ENCODE results near the gene ACBD4.
"Not testable (repeated sequence)": the region's sequence is repeated elsewhere in the genome, so short reads cannot be mapped to it uniquely, and the experiment has no call there.

ACBD4 gene

DNA sequence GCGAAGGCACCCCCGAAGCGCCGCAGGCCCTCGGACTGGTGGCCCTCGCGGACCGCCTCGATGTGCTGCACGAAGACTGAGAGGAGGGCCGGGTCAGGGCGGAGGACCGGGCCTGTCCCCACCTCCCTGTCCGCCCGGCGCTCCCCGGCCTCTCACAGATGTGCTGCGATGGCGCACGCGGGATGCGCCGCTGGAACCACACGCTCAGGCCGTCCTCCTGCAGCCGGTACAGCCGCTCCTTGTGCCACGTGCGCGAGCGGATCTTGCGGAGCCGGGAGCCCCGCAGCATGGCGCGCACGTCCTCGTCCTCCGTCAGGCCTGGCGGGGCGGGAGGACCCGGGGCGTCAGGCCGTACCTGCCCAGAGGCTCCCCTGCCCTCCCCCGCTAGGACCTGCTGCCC is 14.4 kb upstream of the ACBD4 start:
- no peak for DNase-seq

DNA sequence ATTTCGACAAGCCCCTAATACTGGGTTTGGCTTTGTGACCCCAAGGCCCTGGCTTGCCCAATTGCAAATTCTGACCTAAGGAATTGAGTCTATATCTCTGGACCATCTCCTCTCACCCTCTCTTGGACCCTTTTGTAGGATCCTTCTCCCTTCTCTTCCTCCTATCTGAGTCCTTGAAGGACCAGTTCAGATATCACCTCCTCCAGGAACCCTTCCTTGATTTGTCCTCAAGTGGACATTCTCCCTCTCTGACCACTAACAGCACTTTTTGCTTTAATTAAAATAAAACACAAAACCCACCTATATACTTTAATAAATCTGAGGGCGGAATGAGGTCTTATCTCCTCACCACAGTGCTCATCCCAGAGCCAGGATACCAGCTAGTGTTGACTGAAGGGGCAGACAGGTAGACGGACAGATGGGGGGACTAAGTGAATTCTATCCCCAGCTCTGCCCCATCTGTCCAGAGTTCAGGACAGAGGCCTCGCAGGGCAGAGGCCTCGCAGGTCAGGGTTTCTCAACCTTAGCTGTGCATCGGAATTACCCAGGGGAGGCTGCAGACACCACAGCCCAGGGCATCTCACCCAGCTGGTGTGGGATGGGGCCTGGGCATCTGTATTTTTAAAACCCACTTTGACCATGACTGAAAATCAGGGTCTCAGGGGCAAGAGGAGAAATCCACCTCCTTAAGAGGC is 12.3 kb upstream of the ACBD4 start:
- no peak for DNase-seq

DNA sequence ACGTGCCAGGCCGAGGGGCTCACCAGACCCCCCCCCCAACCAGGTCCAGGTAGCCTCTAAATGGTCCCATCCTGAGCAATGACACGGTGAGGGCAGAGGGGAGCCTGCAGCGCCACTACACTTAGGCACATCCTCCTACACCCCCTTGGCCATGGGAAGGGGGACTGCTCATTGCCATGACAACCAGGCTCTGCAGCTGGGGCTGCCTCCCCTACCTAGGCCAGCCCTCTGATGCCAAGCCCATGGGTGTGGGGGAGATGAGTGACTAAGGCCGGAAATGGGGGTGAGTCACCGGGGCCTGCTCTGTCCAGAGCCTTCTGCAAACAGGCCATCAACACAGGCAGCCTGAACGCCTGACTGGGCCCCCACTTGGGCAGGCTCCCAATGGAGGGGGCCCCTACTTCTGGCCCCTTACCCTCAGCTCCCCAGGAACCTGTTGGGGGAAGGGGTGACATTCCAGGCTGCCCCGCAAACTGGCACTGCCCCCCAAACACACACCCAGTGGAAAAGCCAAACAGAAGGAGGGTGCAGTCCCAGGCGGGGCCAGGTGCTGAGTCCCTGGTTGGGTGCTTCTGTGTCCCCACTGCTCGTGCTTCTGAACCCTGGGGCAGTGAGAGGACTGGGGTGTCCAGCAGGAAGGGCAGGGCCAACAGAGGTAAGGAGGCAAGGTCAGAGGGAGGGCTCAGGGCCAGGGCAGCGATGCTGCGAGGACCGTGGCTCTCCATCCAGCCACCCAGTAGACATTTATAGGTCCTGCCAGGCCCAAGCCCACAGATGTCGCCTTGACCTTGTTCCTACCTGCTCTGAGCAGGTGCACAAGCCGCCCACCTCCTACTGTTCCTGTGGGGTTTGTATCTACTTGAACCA is 11.3 kb upstream of the ACBD4 start:
- peak; percentile 54 for DNase-seq

DNA sequence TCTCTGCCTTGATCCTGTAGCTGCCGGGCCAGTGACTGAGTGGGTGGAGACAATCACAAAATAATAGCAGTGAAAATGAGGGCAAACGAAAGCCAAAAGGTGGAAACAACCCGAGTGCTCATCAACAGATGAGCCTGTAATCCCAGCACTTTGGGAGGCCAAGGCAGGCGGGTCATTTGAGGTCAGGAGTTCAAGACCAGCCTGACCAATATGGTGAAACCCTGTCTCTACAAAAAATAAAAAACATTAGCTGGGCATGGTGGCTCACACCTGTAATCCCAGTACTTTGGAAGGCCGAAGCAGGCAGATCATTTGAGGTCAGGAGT is 10.7 kb upstream of the ACBD4 start:
- DNase-seq: not testable (repeated sequence)

DNA sequence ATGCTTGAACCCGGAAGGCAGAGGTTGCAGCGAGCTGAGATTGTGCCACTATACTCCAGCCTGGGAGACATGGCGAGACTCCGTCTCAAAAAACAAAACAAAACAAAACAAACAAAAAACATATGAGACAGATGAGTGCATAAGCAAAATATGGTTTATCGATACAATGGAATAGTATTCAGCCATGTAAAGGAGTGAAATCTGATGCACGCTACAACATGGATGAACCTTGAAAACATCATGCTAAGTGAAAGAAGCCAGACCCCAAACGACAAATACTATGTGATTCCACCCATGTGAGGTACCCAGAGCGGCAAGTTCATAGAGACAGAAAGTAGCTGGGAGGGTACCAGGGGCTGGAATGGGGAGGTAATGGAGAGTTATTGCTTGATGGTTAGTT is 10.0 kb upstream of the ACBD4 start:
- no peak for DNase-seq

DNA sequence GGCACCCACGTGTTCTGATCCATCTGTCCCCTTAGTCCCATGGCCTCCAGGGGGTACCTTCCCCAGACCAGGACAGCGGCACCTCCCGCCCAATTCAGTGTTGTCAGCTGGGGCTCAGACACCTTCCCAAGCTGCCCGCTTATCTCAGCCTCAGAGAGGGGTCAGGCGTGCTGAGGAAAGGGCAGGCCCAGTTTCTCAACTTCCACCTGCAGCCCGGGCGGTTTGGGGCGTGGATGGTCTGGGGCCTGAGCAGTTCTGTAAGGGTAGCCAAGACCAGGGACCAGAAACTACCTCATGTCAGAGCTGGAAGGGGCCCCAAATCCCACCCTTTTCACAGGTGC is 8.3 kb upstream of the ACBD4 start:
- no peak for DNase-seq

DNA sequence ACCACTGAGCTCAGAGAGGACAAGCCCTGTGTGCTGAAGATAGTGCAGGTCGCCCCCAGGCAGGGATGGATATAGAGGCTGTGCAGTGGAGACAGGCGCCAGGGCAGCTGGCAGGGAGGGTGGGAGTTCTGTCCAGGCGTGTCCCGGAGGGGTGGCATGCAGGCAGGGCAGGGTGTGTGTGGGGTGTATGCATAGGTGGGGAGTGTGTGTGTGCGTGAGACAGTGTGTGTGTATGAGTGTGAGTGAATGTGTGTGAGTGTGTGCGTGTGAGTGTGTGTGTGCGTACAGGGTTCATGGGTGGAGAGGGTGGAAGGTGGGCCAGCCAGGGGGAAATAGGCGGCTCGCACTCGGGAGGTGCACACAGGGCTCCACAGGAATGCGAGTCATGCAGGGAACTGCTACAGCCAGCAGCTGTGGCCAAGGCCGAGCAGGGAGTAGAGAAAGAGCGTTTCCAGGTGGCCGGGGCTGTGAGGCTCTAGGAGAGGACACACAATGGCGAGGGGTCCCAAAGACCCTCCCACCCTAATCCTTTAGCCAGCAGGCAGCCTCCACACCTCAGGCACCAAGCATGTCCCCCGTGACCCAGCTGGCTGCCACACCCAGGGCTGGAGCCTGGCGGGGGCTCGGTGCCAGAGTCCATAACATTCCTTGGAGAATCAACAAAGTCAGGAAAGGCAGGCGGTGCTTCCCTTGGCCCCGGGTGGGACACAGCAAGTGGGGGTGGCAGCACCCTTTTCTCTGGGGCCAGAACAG is 7.8 kb upstream of the ACBD4 start:
- DNase-seq: no peak

DNA sequence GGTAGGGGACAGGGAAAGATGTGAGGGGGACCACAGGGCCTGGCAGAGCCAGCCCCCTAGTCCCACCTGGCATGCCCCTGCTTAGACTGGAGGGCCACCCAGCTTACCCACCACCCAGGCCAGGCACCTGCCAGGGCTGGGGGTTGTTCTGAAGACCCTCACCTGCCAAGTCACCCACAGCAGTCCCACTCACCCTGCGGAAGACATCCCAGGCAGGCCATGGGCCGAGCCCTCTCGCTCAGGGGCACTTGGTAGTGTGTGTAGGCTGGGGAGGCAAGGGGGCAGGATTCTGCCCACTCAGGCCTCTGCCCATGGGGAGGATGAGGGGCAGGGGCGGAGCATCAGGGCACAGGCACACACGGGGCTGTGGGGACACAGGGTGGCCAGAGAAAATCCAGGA is 7.2 kb upstream of the ACBD4 start:
- no peak for DNase-seq

DNA sequence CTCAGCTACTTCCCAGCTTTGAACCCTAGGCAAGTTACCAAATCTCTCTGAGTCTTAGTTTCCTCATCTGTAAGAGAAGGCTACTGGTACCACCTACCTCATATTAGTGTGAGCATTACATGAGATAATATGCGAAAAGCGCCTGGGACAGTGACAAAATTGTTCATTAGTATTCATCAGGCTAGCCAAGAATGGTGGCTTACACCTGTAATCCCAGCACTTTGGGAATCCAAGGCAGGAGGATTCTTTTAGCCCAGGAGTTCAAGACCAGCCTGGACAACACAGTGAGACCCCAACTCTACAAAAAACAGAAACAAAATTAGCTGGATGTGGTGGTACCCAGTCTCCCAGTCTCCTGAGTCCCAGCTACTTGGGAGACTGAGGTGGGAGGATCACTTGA is 6.5 kb upstream of the ACBD4 start:
- no peak for DNase-seq

DNA sequence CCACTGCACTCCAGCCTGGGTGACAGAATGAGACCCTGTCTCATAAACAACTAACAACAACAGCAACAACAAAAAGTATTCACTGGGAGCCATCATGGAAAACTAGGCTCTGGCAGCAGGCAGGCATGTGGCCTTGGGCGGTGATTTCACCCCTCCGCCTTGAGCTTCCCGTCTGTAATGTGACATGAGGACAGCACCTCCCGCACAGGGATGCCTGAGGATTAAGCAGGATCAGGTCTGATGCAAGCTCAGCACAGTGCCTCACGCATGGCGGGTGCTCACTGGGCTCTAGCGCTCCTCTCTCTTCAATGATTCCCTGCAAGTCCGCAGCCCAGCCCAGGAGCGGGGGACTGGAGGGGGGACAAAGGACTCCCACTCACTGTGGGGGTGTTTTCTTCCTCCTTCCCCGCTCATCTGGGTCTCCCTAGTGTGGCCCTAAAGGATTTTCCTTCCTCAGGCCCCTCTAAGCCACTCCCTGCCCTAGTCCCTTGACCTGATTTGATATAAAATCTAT is 6.0 kb upstream of the ACBD4 start:
- DNase-seq: no peak

DNA sequence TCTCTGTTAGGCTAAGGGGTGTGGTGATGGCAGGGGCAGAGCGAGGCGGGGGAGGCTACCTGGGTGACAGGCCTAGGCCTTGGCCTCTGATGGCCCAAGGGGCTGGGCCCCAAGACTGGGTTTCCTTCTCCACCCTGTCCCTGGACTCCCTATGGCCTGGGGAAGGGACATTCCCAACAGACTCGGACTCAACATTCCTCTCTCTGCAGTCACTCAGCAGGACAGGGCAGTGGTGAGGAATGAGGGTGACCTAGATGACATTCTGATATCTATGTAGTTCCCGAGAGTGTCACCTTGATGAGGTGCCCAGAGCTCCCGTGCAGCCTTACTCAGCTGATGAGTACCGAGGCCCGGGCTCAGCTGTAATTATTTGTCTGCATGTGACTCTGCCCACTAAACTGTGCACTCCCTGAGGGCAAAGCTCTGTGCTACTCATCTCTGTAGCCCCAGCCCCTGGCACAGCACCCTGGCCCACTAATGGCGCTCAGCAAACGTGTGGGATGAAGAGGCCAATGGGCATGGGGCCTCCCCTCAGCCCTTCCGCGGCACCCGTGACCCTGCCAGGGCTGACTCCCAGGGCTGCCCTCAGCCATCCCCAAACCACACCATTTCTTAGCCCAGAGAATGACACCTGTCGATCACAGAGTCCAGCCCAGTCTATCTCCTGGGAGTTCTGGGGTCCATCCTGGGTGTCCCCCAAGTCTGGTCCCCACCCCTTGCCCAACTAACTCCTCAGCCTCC is 5.4 kb upstream of the ACBD4 start:
- DNase-seq: no peak

DNA sequence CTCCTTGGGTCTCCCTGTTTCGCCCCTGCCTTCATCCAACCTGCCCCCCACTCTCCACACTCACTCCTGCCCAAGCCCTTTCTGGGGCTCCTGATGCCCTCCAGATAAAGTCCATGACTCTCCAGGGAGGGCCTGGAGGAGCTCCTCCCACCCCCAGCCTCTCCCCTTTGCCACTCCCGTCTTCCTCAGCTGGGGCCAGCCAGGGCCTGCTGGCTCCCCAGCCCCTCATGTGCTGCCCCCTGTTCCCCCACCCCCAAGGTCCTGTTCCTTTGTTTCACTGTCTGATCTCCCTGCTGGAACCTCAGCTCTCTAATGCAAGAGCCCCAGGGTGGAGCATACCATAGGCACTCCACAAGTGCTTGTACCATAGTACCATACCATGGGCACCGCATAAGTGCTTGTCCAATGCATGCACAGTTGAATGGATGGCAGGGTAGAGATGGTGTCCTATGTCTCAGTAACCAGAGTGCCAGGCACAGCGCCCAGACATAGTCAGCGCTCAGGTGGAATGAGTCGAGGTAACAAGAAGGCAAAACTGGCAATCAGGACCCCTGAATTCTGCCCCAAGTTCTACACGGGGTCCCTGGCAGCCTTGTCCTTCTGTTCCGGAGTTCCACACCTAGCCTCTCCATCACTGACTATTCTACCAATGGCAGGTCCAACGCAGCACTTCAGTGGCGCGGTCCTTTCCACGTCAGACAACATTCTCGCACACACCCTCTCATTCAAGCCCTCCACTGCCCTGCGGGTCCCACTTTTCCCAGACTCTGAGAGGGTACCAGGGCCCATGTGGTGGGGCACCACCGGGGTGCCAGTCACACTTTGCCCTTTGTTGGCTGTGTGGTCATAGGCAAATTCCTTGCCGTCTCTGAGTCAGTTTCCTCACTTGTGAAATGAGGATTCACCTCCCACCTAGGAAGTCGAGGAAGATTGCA is 4.5 kb upstream of the ACBD4 start:
- DNase-seq: no peak

DNA sequence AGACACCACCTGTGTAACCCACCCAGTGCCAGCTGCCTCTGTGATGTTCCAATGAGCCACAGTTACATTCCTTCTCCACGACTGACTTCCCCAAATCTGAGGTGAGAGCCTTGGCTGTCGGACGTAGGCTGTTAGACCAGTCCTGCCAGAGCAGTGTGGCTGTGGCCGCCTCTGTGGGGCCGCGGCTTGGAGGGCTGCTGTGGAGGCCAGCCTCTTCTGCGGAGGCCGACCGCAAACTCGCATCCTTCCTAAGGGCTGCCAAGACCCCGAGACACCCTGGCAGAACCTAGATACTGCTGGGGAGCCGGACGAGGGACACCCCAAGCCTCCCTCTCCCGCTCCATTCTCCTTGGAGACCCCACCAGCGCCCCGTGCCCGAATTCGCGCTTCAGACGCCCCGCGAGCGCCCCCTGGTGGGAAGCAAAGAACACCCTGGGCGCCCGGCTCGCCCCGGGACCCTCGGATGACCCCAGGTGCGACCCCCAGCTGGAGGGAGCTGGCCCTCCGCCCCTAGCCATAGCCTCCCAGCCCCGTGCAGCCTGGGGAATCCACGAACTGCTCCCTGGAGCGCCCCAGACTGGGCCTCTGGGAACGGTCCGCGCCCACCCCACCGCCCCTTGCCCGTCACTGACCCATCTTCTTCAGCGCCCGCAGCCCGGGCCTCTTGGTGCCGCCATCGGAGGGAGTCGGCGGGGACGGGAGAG is 3.7 kb upstream of the ACBD4 start:
- peak; percentile 48 for DNase-seq

DNA sequence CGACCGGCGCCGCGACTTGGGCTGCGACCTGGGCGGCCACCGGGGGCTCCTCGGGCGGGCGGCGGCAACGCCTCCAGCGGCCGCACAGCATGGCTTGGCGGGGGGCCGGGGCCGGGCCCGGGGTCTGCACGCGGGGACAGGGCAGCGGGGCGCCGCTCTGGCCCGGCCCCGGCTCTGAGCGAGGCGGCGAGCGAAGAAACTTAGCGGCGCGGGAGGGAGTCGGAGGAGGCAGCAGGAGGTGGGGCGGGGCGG is 3.2 kb upstream of the ACBD4 start, which contains the start of gene PLCD3:
Gene PLCD3 (minus strand): TSS at position 196 of the 252 bp plus-strand sequence. CDS start 105 bp downstream, at position 91.
- no peak for DNase-seq

DNA sequence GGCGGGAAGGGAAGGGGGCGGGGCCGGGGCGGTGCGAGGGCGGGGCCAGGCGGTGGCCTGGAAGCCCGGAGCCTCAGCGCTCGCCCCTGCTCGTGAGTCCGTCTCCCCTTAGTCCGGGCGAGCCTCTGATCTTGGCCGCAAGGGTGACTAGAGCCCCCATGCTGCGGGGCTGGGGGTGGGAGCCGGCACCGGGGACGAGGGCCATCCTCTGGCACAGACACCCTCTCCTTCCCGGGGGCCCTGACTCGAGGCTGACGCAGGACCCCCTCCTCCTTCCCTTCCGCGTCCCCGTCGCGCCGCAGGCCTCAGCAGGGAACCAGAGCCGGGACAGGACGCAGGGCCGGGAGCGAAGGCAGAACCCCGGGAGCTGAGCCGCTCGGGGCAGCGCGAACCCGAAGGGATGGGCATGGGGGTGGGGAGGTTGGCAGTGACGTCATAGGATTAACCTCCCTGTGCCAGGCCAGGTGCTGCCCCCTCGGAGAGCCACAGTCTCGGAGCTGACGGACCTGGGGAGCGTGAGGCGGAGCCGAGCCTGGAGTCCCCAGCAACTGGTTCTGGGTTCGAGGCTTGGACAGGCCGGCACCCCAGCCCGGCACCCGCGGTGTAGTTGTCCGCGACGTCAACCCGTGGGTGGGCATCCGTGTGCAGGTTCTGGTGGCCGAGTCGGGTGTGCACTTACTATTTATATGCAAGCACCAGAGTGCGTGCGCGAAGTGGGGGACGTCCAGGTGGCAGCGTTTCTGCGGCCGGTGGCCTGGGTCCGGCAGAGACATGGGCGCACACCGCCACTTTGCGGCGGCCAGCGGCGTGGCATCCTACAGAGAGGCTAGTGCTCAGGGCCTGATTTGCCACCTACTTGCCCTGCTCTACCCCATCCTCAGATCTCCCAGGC is 2.7 kb upstream of the ACBD4 start:
- DNase-seq: peak; percentile 80

DNA sequence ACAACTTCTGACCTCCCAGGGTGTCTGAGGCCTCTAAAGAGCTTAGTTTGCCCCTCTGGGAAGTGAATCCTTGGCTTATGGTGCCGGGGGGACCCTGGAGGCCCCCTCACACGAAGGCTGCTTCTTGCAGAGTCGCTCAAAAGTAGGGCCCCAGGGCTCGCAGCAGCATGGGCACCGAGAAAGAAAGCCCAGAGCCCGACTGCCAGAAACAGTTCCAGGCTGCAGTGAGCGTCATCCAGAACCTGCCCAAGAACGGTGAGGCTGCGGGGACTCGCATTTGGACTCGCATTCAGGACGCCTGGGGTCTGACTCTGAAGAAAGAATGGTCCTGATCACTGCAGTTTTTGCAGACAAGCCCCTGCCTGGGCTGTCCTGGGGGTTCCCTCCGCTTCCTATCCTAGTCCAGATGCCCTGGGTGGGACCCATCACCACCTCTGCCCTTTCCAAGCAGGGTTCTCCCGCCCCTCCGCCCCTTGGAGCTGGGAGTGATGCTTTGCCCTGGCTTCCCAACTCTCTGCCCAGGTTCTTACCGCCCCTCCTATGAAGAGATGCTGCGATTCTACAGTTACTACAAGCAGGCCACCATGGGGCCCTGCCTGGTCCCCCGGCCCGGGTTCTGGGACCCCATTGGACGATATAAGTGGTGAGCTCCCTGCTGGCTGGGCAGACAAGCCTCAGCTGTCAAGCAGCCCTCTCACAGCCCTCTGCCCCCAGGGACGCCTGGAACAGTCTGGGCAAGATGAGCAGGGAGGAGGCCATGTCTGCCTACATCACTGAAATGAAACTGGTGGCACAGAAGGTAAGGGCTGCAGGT is 698 bp downstream of the ACBD4 start:
- DNase-seq: no peak

DNA sequence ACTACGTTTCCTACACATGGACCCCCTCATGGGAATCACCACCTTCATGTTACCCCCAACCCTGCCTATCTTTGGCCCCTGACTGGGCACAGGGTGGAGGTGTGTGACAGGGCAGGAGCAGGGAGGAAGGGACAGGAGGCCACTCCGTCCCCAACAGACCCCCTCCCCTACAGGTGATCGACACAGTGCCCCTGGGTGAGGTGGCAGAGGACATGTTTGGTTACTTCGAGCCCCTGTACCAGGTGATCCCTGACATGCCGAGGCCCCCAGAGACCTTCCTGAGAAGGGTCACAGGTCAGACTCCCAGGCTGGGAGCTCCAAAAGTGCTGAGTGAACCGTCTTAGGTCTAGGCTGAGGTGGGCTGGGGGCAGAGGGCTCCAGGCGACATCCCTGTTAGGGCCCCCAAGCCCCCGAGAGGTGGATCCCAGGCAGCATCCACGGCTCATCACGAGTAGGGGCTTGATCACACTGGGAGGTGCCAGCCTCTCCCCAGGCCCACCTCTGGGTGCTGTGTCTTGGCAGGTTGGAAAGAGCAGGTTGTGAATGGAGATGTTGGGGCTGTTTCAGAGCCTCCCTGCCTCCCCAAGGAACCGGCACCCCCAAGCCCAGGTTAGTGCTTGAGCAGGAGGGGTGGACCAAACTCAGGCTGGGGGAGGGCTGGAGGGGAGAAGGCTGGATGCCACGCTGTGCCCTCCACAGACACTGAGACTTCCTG is 1.5 kb downstream of the ACBD4 start:
- DNase-seq: no peak

DNA sequence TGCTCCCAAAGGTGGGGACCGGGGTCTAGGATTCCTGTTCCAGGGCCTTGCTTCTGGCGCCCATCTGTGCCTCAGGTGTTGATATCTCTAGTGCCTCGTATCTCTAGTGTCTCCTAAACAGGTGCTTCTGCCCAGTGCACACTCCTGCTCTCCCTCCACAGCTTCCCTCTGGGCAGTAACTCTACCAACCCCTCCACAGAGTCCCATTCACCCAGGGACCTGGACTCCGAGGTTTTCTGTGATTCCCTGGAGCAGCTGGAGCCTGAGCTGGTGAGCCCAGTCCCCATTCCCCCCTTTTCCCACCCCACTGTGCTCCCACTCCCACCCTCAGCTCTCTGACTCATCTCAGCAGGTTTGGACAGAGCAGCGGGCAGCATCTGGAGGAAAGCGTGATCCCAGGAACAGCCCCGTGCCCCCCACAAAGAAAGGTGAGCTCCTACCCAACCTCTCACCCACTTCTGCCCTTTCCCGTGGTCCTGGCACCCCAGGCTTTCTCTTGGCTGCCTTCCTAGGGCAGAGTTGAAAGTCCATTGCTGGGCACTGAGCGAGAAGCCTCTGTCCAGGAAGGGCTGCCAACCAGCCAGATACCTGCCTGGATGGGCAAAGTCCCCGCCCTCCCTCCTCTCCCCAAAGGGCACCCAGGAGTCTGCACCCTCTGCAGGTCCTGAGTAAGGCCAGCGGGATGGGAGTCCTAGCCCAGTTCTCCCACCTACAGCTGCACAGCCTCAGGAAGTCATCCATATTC is 2.2 kb downstream of the ACBD4 start:
- DNase-seq: no peak
